Activated naive CD8-positive, alpha-beta T cell treated with anti-CD3 and anti-CD28 coated beads for 36 hours (primary cell): ENCODE data around the gene SUN2. TPM values are rescaled to one million over a fixed set of nuclear protein-coding genes. Genes with fewer than 3 reads are reported as not detected.

ENCODE experiments used
- DNase-seq: peaks from one replicate; pipeline ENCODE4 v3.0.0; 2021
- H3K27ac Mint-ChIP-seq: one replicate; pipeline ENCODE4 v1.8.0; 2022; ENCODE audit warnings: mild to moderate bottlenecking, moderate library complexity, mixed read lengths
- H3K27me3 Mint-ChIP-seq: one replicate; pipeline ENCODE4 v1.8.0; 2022; ENCODE audit warnings: mild to moderate bottlenecking, mixed read lengths
- H3K36me3 Mint-ChIP-seq: one replicate; pipeline ENCODE4 v1.8.0; 2021; ENCODE audit warnings: mild to moderate bottlenecking, mixed read lengths
- H3K4me1 Mint-ChIP-seq: one replicate; pipeline ENCODE4 v1.8.0; 2021; ENCODE audit warnings: mixed read lengths
- H3K4me3 Mint-ChIP-seq: one replicate; pipeline ENCODE4 v1.8.0; 2022; ENCODE audit warnings: mild to moderate bottlenecking, moderate library complexity, mixed read lengths
- H3K9me3 Mint-ChIP-seq: one replicate; pipeline ENCODE4 v1.8.0; 2022; ENCODE audit warnings: mixed read lengths
- total RNA-seq, 2 experiments: library from RNA; stranded (reverse); gene quantifications; one replicate each; pipeline ENCODE4 v1.2.3, GENCODE V29; 2021

The SUN2 gene
- total RNA-seq, 2 experiments from 2014 or later = 72.3 to 74.2 TPM

DNA sequence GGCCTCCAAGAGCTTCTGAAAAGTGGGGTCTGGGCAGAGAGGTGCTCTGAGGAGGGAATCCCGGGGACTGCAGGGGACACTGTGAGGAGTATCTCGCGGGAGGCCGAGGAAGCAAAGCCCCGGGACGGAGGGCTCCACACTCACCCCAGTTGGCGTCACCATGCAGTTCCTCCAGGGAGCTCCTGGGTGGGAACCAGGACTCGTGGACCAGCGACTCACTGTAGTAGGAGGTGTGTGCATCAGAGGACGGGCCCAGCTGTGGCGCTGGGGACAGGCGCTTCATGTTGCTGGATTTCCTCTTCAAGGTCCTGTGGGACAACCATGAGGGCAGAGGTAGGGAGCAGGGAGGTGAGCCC is 4.8 kb downstream of the SUN2 start:
- Mint-ChIP-seq H3K4me1 (peaks cover 51% of the 10 kb centered on the region), H3K4me3 (peak overlapping the region; percentile 94), H3K9me3 (no peaks in the 10 kb centered on the region), H3K27ac (peak overlapping the region; percentile 100), H3K27me3 (no peaks in the 10 kb centered on the region), H3K36me3 (peaks cover 45% of the 10 kb centered on the region)
- no peak for DNase-seq

GRCh38 chr22:38750638-38751037 is 5.2 kb downstream of the SUN2 start:
- DNase-seq = no peak
- H3K27ac Mint-ChIP-seq = peak overlapping the region; percentile 100
- H3K4me1 Mint-ChIP-seq = peaks cover 51% of the 10 kb centered on the region
- H3K9me3 Mint-ChIP-seq = no peaks in the 10 kb centered on the region
- H3K36me3 Mint-ChIP-seq = peaks cover 47% of the 10 kb centered on the region
- peak overlapping the region; percentile 94 for H3K4me3 Mint-ChIP-seq
- no peaks in the 10 kb centered on the region for H3K27me3 Mint-ChIP-seq

DNA sequence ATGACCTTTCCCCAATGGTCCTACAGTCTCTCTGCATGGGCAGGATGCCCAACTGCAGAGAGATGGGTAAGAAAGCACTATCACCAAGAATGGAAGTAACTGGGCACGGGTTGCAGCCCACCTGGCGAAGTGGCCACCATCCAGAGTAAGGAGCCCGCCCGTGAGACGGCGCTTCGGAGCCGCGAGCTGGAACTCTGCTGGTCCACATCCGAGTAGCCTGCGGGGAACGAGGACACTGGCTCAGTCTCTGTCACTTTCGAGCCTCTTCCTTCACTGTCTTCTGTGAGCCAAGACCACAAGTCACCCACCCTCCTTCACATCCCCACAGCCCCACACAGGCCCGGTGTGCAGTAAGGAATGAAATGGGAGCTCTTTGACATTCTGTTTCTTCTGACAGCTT is 5.7 kb downstream of the SUN2 start:
- DNase-seq = no peak
- H3K9me3 Mint-ChIP-seq = no peaks in the 10 kb centered on the region
- peak overlapping the region; percentile 100 for H3K27ac Mint-ChIP-seq
- no peaks in the 10 kb centered on the region for H3K27me3 Mint-ChIP-seq
- peaks cover 51% of the 10 kb centered on the region for H3K36me3 Mint-ChIP-seq
- peak overlapping the region; percentile 94 for H3K4me3 Mint-ChIP-seq
- peaks cover 54% of the 10 kb centered on the region for H3K4me1 Mint-ChIP-seq

GRCh38 chr22:38748487-38749136 is 7.2 kb downstream of the SUN2 start:
- Mint-ChIP-seq H3K27ac (peak overlapping the region; percentile 74), H3K27me3 (no peaks in the 10 kb centered on the region), H3K9me3 (no peaks in the 10 kb centered on the region), H3K4me3 (no peak overlapping the region), H3K4me1 (peaks cover 49% of the 10 kb centered on the region), H3K36me3 (peaks cover 51% of the 10 kb centered on the region)
- DNase-seq = no peak

DNA sequence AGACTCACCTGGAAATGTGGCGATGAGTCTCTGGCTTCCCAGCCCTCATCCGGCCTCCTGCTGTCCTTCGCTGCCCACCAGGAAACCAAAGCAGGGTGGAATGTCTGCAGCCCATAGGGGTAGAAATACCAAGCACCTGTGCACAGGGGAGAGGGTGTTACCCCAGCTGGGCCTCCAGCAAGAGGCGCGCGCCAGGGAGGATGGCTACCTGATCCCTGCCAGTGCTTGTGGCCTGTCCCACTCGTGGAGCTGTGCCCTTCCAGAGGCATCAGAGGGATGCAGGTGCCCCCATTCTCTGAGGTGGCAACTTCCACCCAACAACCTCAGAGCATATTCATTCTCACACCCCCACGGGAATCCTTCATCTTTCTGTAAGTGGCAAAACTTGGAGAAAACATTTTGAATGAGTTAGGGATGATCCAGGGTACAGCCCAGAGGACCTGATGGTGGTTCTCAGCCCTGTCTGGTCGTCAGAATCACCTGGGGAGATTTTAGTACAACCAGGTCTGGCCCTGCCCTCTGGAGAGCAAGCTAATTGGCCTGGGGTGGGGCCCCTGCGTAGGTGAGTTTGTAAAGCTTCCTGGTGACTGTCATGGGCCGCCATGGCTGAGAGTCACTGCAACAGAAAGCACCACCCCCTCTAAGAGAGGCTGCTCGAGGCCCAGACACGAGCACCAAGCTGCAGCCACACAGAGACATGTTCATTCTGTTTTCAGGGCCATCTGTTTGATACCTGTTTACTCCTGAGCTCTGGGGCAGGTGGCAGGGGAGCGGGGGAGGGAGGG is 9.9 kb downstream of the SUN2 start:
- Mint-ChIP-seq H3K27ac (peak overlapping the region; percentile 48), H3K4me3 (no peak overlapping the region), H3K9me3 (no peaks in the 10 kb centered on the region), H3K27me3 (no peaks in the 10 kb centered on the region), H3K4me1 (peaks cover 40% of the 10 kb centered on the region), H3K36me3 (peaks cover 37% of the 10 kb centered on the region)
- DNase-seq = no peak

DNA sequence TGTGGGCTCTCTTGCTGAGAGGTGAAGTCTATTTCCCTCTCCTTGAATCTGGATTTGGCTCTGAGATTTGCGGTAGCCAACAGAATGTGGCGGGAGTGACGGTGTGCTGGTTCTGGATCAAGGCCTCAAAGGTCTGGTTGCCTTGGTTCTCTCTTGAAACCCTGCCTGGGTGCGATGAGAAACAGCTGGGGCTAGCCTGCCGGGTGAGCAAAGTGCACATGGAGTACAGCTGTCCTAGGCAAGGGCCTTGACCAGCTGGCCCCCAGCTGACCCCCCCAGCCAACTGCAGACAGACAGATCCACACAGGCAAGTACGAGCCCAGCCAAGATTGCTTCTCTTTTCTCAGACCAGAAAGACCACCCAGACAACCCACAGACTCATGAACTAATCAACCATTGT is 10.8 kb downstream of the SUN2 start:
- no peak overlapping the region for H3K4me3 Mint-ChIP-seq
- peaks cover 29% of the 10 kb centered on the region for H3K36me3 Mint-ChIP-seq
- peak overlapping the region; percentile 72 for H3K27ac Mint-ChIP-seq
- no peaks in the 10 kb centered on the region for H3K9me3 Mint-ChIP-seq
- H3K4me1 Mint-ChIP-seq = peaks cover 34% of the 10 kb centered on the region
- no peaks in the 10 kb centered on the region for H3K27me3 Mint-ChIP-seq
- DNase-seq = no peak

DNA sequence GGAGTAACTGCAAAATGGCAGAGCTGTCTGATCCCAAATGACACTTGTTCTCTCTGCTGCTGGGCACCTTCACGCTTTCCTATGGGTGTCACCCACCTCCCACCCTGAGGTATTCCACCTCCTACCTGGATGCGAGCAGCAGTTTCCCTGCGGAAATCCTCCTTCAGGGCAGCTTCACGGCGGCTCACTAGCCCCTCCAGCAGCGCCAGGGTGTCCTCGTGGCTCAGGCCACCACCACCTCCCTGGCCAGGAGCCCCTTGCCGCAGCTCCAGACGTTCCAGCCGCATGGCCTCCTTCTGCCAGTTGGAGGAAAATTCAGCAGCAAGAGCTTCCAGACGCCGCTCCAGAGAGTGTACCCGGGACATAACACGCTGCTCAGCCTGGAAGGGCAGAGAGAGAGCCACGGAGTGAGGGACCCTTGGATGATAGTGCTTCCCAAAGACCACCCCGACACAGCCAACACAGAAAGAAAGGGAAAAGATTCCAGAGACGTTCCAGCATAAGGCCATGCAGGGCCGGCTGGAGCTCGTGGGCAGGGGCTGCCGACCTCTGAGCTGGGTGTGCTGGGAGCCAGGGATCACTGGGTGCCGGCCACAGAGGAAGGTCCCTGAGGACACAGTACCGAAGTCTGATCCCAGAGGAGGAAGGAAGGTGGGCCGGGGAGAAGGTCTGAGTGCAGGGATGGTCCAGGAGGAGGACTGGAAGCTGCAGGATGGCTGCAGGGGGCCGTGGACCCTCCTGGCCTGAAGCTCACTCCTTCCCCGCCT is 13.4 kb downstream of the SUN2 start:
- H3K9me3 Mint-ChIP-seq = no peaks in the 10 kb centered on the region
- H3K4me3 Mint-ChIP-seq = no peak overlapping the region
- no peaks in the 10 kb centered on the region for H3K27me3 Mint-ChIP-seq
- no peak for DNase-seq
- H3K4me1 Mint-ChIP-seq = peaks cover 41% of the 10 kb centered on the region
- peak overlapping the region; percentile 40 for H3K27ac Mint-ChIP-seq
- peaks cover 23% of the 10 kb centered on the region for H3K36me3 Mint-ChIP-seq

DNA sequence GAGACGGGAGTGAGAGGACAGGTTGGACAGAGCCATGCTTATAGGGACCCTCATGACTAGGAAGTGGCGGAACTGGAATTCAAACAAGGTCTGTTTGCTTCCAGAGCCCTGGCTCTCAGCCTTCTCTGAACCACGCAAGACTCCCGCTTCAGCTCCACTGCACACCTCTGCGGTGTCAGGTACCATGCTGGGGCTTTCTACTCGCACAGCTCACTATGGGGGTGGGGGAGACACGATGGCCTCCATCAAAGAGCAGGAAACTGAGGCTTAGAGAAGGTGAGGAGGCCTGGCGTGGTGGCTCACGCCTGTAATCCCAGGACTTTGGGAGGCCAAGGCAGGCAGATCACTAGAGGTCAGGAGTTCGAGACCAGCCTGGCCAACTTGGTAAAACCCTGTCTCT is 14.2 kb downstream of the SUN2 start:
- Mint-ChIP-seq H3K9me3 (no peaks in the 10 kb centered on the region), H3K27ac (peak overlapping the region; percentile 40), H3K4me3 (no peak overlapping the region), H3K4me1 (peaks cover 46% of the 10 kb centered on the region), H3K36me3 (peaks cover 26% of the 10 kb centered on the region), H3K27me3 (no peaks in the 10 kb centered on the region)
- DNase-seq = no peak

- Mint-ChIP-seq H3K27me3 (no peaks in the 10 kb centered on the region), H3K9me3 (no peaks in the 10 kb centered on the region), H3K4me1 (peaks cover 44% of the 10 kb centered on the region), H3K4me3 (no peak overlapping the region), H3K36me3 (peaks cover 26% of the 10 kb centered on the region), H3K27ac (peak overlapping the region; percentile 40)
- no peak for DNase-seq
These were observed 14.6 kb downstream of the SUN2 start for GRCh38 chr22:38741166-38741565.

DNA sequence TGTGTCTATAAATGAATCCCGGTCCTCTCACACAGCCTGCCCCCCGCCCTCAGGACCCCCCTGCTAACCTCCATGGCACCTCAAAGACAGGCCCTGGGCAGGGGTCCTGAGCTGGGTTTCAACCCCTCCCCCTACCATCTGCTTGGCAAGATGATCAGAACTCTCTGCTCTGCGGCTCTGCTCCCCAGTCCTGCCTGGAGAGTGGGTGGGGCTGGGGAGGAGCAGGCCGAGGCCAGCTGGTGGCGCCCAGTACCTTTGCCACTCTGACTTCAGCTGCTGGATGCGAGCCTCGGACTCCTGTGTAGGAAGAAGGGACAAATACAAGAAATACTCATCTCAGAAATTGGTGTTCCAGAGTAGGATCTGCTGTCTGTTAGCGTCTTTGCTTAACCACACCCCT is 15.0 kb downstream of the SUN2 start:
- Mint-ChIP-seq H3K27ac (peak overlapping the region; percentile 40), H3K4me1 (peaks cover 46% of the 10 kb centered on the region), H3K27me3 (no peaks in the 10 kb centered on the region), H3K4me3 (no peak overlapping the region), H3K36me3 (peaks cover 24% of the 10 kb centered on the region), H3K9me3 (no peaks in the 10 kb centered on the region)
- DNase-seq = no peak

DNA sequence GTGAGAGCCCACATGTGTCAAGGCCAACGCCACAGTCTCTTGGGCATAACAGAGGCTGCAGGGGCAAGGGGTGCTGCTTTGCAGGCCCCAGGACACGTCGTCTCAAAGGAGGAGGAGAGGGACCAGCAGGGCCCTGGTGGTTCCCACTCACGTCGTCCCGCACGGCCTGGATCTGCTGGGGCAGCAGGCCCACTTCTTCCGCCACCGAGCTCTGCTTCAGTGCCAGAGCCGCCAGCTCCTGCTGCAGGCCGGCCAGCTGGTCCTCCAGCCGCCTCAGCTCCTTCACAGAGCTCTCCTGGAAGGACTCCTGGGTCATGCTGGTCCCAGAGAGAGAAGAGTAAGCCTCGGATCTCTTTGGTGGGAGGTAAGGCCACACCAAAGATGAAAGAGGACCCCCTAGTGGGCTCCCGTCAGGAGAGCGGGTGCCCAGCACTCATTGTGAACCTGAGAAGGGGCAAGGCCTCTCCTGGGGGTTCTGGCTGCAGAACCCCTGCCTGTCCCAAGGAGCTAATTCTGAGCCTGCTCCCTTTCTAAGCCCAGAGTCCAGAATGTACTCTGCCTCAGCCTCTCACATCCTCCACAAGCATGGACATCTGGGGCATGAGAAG is 15.6 kb downstream of the SUN2 start:
- peaks cover 20% of the 10 kb centered on the region for H3K36me3 Mint-ChIP-seq
- peaks cover 48% of the 10 kb centered on the region for H3K4me1 Mint-ChIP-seq
- H3K4me3 Mint-ChIP-seq = no peak overlapping the region
- peak overlapping the region; percentile 25 for H3K27ac Mint-ChIP-seq
- DNase-seq = no peak
- H3K9me3 Mint-ChIP-seq = no peaks in the 10 kb centered on the region
- no peaks in the 10 kb centered on the region for H3K27me3 Mint-ChIP-seq

DNA sequence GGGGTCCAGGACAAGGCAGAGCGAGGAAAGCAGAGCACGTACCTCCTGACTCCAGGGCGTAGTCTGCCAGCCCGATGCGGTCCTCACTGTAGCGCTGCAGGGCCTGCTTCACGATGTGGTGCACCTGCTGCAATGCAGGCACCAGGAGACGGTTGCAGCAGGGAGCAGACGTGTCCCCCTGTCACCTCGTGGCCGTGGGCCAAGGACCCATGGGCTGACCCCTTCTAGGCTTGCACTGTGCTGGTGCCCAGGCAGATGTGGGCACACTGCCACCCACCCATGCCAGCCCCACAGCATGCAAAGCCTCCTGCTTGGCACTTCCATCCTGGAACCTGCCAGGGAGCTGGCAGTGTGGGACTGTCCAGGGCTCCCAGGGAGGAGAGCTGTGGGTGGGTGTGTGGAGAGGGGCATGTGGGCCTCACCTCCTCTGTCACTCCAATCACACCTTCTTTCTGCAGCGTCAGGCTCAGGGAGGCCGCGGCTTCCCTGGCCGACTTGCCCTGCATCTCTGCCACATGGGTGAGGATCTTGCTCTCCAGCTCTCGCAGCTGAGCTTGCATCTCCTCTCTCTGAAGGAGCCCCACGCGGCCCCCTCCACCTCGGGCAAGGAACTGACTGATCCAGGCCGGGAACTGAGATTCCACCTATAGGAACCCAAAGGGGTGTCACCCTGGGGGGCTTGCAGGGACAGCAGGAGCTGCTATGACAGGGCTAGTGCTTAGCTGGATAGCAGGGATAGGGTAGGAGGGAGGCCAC is 16.3 kb downstream of the SUN2 start:
- peaks cover 17% of the 10 kb centered on the region for H3K36me3 Mint-ChIP-seq
- peak overlapping the region; percentile 20 for H3K27ac Mint-ChIP-seq
- DNase-seq = no peak
- no peak overlapping the region for H3K4me3 Mint-ChIP-seq
- no peaks in the 10 kb centered on the region for H3K9me3 Mint-ChIP-seq
- H3K27me3 Mint-ChIP-seq = no peaks in the 10 kb centered on the region
- H3K4me1 Mint-ChIP-seq = peaks cover 46% of the 10 kb centered on the region

- no peak overlapping the region for H3K4me3 Mint-ChIP-seq
- H3K27ac Mint-ChIP-seq = peak overlapping the region; percentile 73
- H3K27me3 Mint-ChIP-seq = no peaks in the 10 kb centered on the region
- H3K9me3 Mint-ChIP-seq = no peaks in the 10 kb centered on the region
- H3K4me1 Mint-ChIP-seq = peaks cover 54% of the 10 kb centered on the region
- no peak for DNase-seq
- peaks cover 19% of the 10 kb centered on the region for H3K36me3 Mint-ChIP-seq
These were observed 17.2 kb downstream of the SUN2 start for GRCh38 chr22:38738475-38739070.
